ENCODE results near the gene PMPCA.

PMPCA gene

GRCh38 chr9:136410500-136411287 lies at the start of gene PMPCA, which contains the start of gene ENTR1:
Gene PMPCA, plus strand, starts transcription at chr9:136410658. Its CDS starts 11 bp downstream, at chr9:136410669.
Gene ENTR1, minus strand, starts transcription at chr9:136410614. Its CDS starts 217 bp downstream, at chr9:136410397.
- peak; percentile 97 for DNase-seq (ENCODE audit: low spot score)

- DNase-seq (ENCODE audit: low spot score): no peak
Measured at GRCh38 chr9:136361047-136361753, 49.3 kb upstream of the PMPCA start.

GRCh38 chr9:136361754-136362449 lies 48.6 kb upstream of the PMPCA start:
- DNase-seq (ENCODE audit: low spot score): no peak

- no peak for DNase-seq (ENCODE audit: low spot score)
Measured at GRCh38 chr9:136362450-136362784, 48.0 kb upstream of the PMPCA start.

- peak; percentile 96 for DNase-seq (ENCODE audit: low spot score)
Measured at GRCh38 chr9:136363106-136363948, 47.1 kb upstream of the PMPCA start, which contains the start of gene DNLZ. Gene DNLZ, minus strand, starts transcription at chr9:136363744. Its CDS starts 30 bp downstream, at chr9:136363714.

GRCh38 chr9:136363949-136364748 lies 46.3 kb upstream of the PMPCA start:
- no peak for DNase-seq (ENCODE audit: low spot score)

- no peak for DNase-seq (ENCODE audit: low spot score)
Measured at GRCh38 chr9:136364942-136365774, 45.3 kb upstream of the PMPCA start.

- no peak for DNase-seq (ENCODE audit: low spot score)
Measured at GRCh38 chr9:136365775-136366222, 44.7 kb upstream of the PMPCA start.

- no peak for DNase-seq (ENCODE audit: low spot score)
Measured at GRCh38 chr9:136366826-136367225, 43.6 kb upstream of the PMPCA start.

- DNase-seq (ENCODE audit: low spot score): no peak
Measured at GRCh38 chr9:136367296-136368145, 42.9 kb upstream of the PMPCA start.

- no peak for DNase-seq (ENCODE audit: low spot score)
Measured at GRCh38 chr9:136368190-136368589, 42.3 kb upstream of the PMPCA start.

- DNase-seq (ENCODE audit: low spot score): no peak
Measured at GRCh38 chr9:136370037-136370436, 40.4 kb upstream of the PMPCA start.

GRCh38 chr9:136370687-136371532 lies 39.5 kb upstream of the PMPCA start:
- DNase-seq (ENCODE audit: low spot score): peak; percentile 92

- no peak for DNase-seq (ENCODE audit: low spot score)
Measured at GRCh38 chr9:136371533-136371880, 39.0 kb upstream of the PMPCA start.

GRCh38 chr9:136372006-136372405 lies 38.5 kb upstream of the PMPCA start:
- DNase-seq (ENCODE audit: low spot score): no peak

GRCh38 chr9:136372561-136373299 lies 37.7 kb upstream of the PMPCA start:
- DNase-seq (ENCODE audit: low spot score): no peak
